Measurements from ENCODE around the gene FHDC1.
A peak's percentile ranks its signal among the peaks of the same experiment; 100 is the strongest.

FHDC1 gene

GRCh38 chr4:153013202-153013977 is 77.3 kb downstream of the FHDC1 start:
- DNase-seq: no peak

- no peak for DNase-seq
Measured at GRCh38 chr4:153014460-153014859, 78.3 kb downstream of the FHDC1 start.

GRCh38 chr4:153016592-153016991 is 80.5 kb downstream of the FHDC1 start:
- no peak for DNase-seq

DNA sequence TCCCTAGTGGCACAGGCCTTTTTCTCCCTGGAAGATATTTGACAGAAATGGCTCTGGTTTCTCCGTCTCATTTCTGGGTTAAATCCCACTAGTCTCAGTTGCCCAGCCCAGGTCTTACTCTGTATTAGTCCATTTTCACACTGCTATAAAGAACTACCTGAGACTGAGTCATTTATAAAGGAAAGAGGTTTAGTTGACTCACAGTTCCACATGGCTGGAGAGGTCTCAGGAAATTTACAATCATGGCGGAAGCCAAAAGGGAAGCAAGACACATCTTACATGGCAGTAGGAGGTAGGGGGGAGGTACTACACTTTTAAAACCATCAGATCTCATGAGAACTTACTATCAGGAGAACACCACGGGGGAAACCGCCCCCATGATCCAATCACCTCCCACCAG is 81.9 kb downstream of the FHDC1 start:
- DNase-seq: no peak

DNA sequence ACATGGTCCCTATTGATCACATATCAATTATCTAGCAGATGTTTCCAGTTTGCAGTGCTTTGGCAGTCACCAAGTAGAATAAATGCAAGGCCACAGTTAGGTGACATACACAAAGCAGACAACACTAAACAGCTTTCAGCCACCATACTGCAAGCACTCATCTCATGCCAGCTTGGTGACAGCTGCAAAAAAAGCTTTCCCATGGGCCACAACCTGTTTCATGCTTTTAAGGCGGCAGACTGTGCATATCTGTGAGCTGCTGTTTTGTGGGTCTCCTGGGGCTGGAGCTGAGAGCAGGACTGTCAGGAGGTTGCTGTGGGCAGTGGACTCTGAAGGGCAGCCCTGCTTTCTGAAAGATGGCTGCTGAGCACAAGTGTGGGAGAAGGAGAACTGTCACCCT is 82.6 kb downstream of the FHDC1 start:
- peak; percentile 39 for DNase-seq

GRCh38 chr4:153019906-153020305 is 83.8 kb downstream of the FHDC1 start:
- DNase-seq: no peak

GRCh38 chr4:153020457-153020856 is 84.3 kb downstream of the FHDC1 start:
- no peak for DNase-seq

DNA sequence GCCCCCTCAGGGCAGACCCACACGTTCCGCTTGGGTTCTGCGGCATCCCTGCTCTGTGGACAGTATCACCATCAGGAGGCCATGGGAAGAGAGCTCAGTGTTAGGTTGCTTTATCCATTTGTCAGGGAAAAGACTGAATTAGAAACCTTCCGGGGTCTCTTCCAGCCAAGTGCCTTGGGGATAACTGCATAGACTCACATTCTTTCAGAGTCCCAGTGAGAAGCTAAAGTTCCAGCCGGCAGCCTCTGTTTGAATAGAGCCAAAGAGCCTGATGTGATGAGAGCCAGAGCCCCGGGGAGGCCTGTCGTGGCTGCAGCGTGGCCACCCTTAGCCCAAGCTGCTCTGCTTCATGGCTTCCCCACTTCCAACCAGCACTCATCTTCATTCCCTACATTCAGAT is 85.2 kb downstream of the FHDC1 start:
- DNase-seq: no peak

- DNase-seq: peak; percentile 23
Measured at GRCh38 chr4:153022241-153022715, 86.2 kb downstream of the FHDC1 start.

GRCh38 chr4:153023139-153023538 is 87.0 kb downstream of the FHDC1 start:
- no peak for DNase-seq

DNA sequence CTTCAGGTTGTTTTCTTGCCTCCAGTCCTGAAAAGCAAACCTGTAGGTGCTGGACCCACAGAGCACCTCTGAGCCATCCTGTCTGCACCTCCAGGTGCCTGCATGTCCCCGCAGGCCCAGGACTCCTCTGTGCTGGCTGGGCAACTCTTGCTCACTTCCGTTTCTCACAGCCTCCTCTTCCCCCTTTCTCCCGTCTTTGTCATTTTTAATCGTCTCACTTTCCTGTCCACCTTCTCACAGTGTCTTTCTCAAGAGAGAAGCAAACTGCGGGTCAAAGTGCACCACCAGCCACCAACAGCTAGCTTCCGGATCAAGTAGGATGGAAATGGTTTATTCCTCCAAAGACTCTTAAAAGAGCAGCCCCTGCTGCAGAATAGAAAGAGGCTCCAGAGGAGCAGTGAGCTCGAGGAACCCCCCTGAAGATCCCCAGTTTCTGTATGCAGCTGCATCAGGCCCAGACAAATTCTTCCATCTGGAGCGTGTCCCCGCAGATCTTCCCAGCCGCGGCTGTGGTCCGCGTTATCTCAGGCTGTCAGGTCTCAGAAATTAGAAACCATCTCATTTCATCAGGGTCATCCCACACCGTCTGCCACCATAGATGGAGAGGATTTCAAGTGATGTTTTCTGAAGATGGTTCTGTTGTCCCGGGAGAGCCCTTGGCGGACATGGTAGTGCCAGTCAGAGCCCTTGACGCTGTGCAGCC is 87.7 kb downstream of the FHDC1 start:
- DNase-seq: no peak

DNA sequence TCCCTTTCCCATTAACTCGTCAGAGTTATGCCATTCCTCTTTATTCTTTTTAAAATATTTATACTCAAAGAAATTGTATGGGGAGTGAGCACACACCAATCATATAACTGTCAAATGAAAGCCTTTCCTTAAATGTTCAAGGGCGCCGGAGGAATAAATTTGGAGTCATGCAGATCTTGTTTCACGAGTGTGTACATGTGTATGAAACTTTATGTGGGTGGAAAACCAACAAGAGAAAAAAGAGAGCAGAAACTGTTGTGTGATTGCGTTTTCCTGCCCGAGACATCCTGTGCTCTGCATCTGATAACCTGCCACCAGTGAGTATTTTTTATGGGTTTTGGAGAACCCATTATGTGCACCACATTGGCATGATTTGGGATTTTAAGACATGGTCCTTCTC is 88.3 kb downstream of the FHDC1 start:
- no peak for DNase-seq

GRCh38 chr4:153025406-153025805 is 89.3 kb downstream of the FHDC1 start:
- no peak for DNase-seq

- DNase-seq: no peak
Measured at GRCh38 chr4:153026591-153027346, 90.6 kb downstream of the FHDC1 start.

DNA sequence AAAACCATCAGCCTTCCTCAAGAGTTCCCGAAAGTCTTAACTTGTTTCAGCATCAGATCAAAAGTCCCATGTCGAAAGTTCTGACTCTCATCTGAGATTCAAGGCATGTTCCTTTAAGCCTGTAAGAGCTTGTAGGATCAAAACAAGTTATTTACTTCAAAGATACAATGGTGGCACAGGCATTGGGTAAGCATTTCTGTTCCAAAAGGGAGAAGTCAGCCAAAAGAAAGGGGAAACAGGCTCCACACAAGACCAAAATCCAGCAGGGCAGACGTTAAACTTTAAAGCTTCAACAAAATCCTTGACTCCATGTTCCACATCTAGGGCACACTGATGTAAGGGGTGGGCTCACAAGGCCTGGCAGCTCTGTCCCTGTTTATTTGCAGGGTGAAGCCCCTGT is 91.7 kb downstream of the FHDC1 start:
- DNase-seq: no peak

DNA sequence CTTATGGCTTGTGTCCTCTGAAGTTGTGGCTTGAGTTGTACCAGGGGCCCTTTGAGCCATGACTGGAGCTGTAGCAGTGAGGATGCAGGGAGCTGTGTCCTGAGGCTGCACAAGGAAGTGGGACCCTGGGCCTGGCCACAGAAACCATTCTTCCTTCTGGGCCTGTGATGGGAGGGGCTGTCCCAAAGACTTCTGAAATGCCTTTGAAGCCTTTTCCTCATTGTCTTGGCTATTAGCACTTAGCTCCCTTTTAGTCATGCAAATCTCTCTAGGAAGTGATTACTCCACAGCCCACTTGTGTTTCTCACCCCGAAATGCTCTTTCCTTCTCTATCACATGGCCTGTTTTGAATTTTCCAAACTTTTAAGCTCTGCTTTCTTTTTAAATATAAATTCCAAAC is 92.4 kb downstream of the FHDC1 start:
- DNase-seq: no peak

Measured in NCI-H1092 treated with DMSO at 0.1 percent for 48 hours (cell line).